GM19395 (cell line): ENCODE results near the gene KLHL41.

Experiments used
- ATAC-seq: cut with Tn5 transposase; IDR thresholded peaks from one replicate; pipeline ENCODE4 v1.9.1; 2021; ENCODE audit warnings: mild to moderate bottlenecking, moderate library complexity; ENCODE audit not compliant: unreplicated experiment

KLHL41 gene

GRCh38 chr2:169509298-169509885 is at the start of gene KLHL41:
TSS of gene KLHL41 (plus strand) at chr2:169509702. CDS start at chr2:169509779, 77 bp downstream.
- ATAC-seq: no peak

- ATAC-seq: no peak
Observed at GRCh38 chr2:169461143-169461542, 48.4 kb upstream of the KLHL41 start.

GRCh38 chr2:169462896-169463695 is 46.4 kb upstream of the KLHL41 start:
- ATAC-seq: no peak

- no peak for ATAC-seq
Observed at GRCh38 chr2:169464466-169464865, 45.0 kb upstream of the KLHL41 start.

GRCh38 chr2:169464882-169465281 is 44.6 kb upstream of the KLHL41 start:
- ATAC-seq: no peak

- no peak for ATAC-seq
Observed at GRCh38 chr2:169468841-169469240, 40.7 kb upstream of the KLHL41 start.

GRCh38 chr2:169469952-169470572 is 39.4 kb upstream of the KLHL41 start:
- no peak for ATAC-seq

- ATAC-seq: no peak
Observed at GRCh38 chr2:169472249-169472648, 37.3 kb upstream of the KLHL41 start.

- no peak for ATAC-seq
Observed at GRCh38 chr2:169476459-169476858, 33.0 kb upstream of the KLHL41 start.

- no peak for ATAC-seq
Observed at GRCh38 chr2:169478339-169478738, 31.2 kb upstream of the KLHL41 start.

GRCh38 chr2:169478745-169479256 is 30.7 kb upstream of the KLHL41 start:
- ATAC-seq: no peak

- peak; percentile 96 for ATAC-seq
Observed at GRCh38 chr2:169479257-169480078, 30.0 kb upstream of the KLHL41 start, which contains the start of gene BBS5. TSS of gene BBS5 (plus strand) at chr2:169479494. CDS start at chr2:169479554, 60 bp downstream.

GRCh38 chr2:169480079-169480465 is 29.4 kb upstream of the KLHL41 start:
- ATAC-seq: no peak

- no peak for ATAC-seq
Observed at GRCh38 chr2:169485650-169486138, 23.8 kb upstream of the KLHL41 start.

GRCh38 chr2:169486487-169486886 is 23.0 kb upstream of the KLHL41 start:
- no peak for ATAC-seq

- no peak for ATAC-seq
Observed at GRCh38 chr2:169490834-169491233, 18.7 kb upstream of the KLHL41 start.

GRCh38 chr2:169491378-169491777 is 18.1 kb upstream of the KLHL41 start:
- ATAC-seq: no peak

- ATAC-seq: no peak
Observed at GRCh38 chr2:169493360-169493759, 16.1 kb upstream of the KLHL41 start.

GRCh38 chr2:169495310-169495928 is 14.1 kb upstream of the KLHL41 start:
- ATAC-seq: no peak

GRCh38 chr2:169504651-169505050 is 4.9 kb upstream of the KLHL41 start:
- no peak for ATAC-seq
